ENCODE data around the gene LARP1.

DNA sequence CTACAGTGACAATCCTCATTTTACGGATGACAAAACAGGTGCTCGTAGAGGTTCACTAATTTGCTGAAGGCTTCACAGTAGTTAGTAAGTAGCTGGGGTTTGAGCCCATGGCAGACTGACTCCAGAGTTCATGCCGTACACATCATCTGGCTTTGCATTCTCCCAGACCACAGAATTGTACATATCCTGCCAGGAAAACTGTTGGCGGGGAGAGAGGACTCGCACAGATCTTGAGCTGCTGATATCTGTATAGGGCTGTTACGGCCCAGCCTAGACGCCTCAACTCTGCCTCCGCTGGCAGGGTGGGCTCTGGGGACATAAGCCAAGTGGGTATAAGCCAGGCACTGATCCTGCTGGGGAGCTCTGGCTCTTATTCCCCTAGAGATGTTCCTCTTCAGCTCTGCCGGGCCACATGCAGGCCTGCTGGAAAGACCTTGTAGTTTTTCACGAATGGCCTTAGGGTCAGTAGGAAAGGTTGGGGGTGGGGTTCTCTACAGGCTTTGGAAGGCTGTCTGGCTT is 16.3 kb downstream of the LARP1 start:
- TF ChIP-seq, protein P1, sequence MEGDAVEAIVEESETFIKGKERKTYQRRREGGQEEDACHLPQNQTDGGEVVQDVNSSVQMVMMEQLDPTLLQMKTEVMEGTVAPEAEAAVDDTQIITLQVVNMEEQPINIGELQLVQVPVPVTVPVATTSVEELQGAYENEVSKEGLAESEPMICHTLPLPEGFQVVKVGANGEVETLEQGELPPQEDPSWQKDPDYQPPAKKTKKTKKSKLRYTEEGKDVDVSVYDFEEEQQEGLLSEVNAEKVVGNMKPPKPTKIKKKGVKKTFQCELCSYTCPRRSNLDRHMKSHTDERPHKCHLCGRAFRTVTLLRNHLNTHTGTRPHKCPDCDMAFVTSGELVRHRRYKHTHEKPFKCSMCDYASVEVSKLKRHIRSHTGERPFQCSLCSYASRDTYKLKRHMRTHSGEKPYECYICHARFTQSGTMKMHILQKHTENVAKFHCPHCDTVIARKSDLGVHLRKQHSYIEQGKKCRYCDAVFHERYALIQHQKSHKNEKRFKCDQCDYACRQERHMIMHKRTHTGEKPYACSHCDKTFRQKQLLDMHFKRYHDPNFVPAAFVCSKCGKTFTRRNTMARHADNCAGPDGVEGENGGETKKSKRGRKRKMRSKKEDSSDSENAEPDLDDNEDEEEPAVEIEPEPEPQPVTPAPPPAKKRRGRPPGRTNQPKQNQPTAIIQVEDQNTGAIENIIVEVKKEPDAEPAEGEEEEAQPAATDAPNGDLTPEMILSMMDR (conservative IDR thresholded peaks at IDR 0.05; ENCODE audit: low read depth, low read length): no peak
- TF ChIP-seq EZH2phosphoT487 (IDR thresholded peaks at IDR 0.05; ENCODE audit: borderline replicate concordance, low read length) (no peak), EZH2 (IDR thresholded peaks at IDR 0.05; ENCODE audit: low read length, unreplicated experiment) (no peak)
